Keratinocyte (primary cell): ENCODE measurements around the gene TMEM266. TPM values are rescaled to one million over a fixed set of nuclear protein-coding genes. Genes with fewer than 3 reads are reported as not detected.

ENCODE experiments used
- DNase-seq: peaks from one replicate; pipeline ENCODE4 v3.0.0-alpha.2; 2011; ENCODE audit warnings: low read depth, missing footprints, low spot score
- FAIRE-seq: peaks from 2 replicates; lab custom pipeline; 2011; peaks lifted over from hg19 to GRCh38; lab: Jason Lieb, UNC
- H2AFZ ChIP-seq: 2 replicates; pipeline ENCODE4 v1.6.0; 2012; ENCODE audit warnings: low read length, control low read depth, inconsistent platforms; ENCODE audit not compliant: control insufficient read depth
- H3K27ac ChIP-seq: 2 replicates; pipeline ENCODE4 v1.5.1; 2011; ENCODE audit warnings: low read length; ENCODE audit not compliant: control insufficient read depth, insufficient read depth
- H3K27me3 ChIP-seq: 3 replicates; pipeline ENCODE4 v1.6.0; 2011; ENCODE audit warnings: low read length; ENCODE audit not compliant: control insufficient read depth, insufficient read depth; ENCODE audit errors: extremely low read depth
- H3K36me3 ChIP-seq, 2 experiments: 2 replicates in 1 of 2; 3 replicates in 1 of 2; pipeline ENCODE4 v1.5.1; 2011; ENCODE audit warnings: low read length in 2 of 2, mild to moderate bottlenecking in 1 of 2; ENCODE audit not compliant: control insufficient read depth in 2 of 2, insufficient read depth in 2 of 2; ENCODE audit errors: extremely low read depth in 1 of 2
- H3K4me1 ChIP-seq: 3 replicates; pipeline ENCODE4 v1.5.1; 2011; ENCODE audit warnings: low read length; ENCODE audit not compliant: control insufficient read depth, insufficient read depth; ENCODE audit errors: extremely low read depth
- H3K4me2 ChIP-seq: 3 replicates; pipeline ENCODE4 v1.6.0; 2011; ENCODE audit warnings: low read depth, low read length; ENCODE audit not compliant: control insufficient read depth, insufficient read depth; ENCODE audit errors: extremely low read depth
- H3K4me3 ChIP-seq, 3 experiments: fragments of 200-600 bp in 1 of 3; sonication (generic) in 1 of 3; 2 replicates in 2 of 3; 3 replicates in 1 of 3; pipeline ENCODE4 v1.5.1; 2011 to 2016; ENCODE audit warnings: low read length in 3 of 3, mild to moderate bottlenecking in 3 of 3, control low read depth in 2 of 3, inconsistent platforms in 1 of 3, low read depth in 1 of 3, mixed read lengths in 1 of 3, mixed run types in 1 of 3, moderate library complexity in 1 of 3; ENCODE audit not compliant: control insufficient read depth in 2 of 3, insufficient read depth in 2 of 3; ENCODE audit errors: extremely low read depth in 1 of 3
- H3K79me2 ChIP-seq: 2 replicates; pipeline ENCODE4 v1.6.0; 2012; ENCODE audit warnings: low read length; ENCODE audit not compliant: control insufficient read depth, insufficient read depth
- H3K9ac ChIP-seq: 3 replicates; pipeline ENCODE4 v1.6.0; 2011; ENCODE audit warnings: low read length; ENCODE audit not compliant: control insufficient read depth, insufficient read depth; ENCODE audit errors: extremely low read depth
- H3K9me1 ChIP-seq: 3 replicates; pipeline ENCODE4 v1.6.0; 2011; ENCODE audit warnings: low read length; ENCODE audit not compliant: control insufficient read depth, insufficient read depth; ENCODE audit errors: extremely low read depth
- H3K9me3 ChIP-seq: 2 replicates; pipeline ENCODE4 v1.5.1; 2012; ENCODE audit warnings: low read depth, low read length; ENCODE audit not compliant: control insufficient read depth
- H4K20me1 ChIP-seq: 3 replicates; pipeline ENCODE4 v1.6.0; 2011; ENCODE audit warnings: low read length; ENCODE audit not compliant: control insufficient read depth, insufficient read depth; ENCODE audit errors: extremely low read depth
- CTCF ChIP-seq, 3 experiments: IDR thresholded peaks in 1 of 3; conservative IDR thresholded peaks in 1 of 3; optimal IDR thresholded peaks in 1 of 3; 2 replicates in 2 of 3; 3 replicates in 1 of 3; pipeline versions ENCODE3 to v1.5.1; 2011; ENCODE audit warnings: low read length in 3 of 3, mild to moderate bottlenecking in 3 of 3, moderate library complexity in 2 of 3, control low read depth in 1 of 3, inconsistent platforms in 1 of 3; ENCODE audit not compliant: insufficient read depth in 2 of 3; ENCODE audit errors: extremely low read depth in 1 of 3
- EZH2 ChIP-seq: IDR thresholded peaks from one replicate; pipeline ENCODE4 v1.6.1; 2012; ENCODE audit warnings: inconsistent platforms, mild to moderate bottlenecking, low read length, moderate library complexity
- dilution Hi-C: fragments of 300-500 bp; cut with MboI; formaldehyde crosslinking; loops from one replicate; pipeline ENCODE4 v1.7.0; 2020; ENCODE audit warnings: low sequenced_read_pairs; ENCODE audit not compliant: extremely low pct_ligation_motif_present
- polyA plus RNA-seq, 5 experiments: library from polyadenylated mRNA; depleted of rRNA in 3 of 5; stranded (reverse) in 3 of 5; stranded (forward) in 1 of 5; unstranded in 1 of 5; fragments of >200 nt; gene quantifications; 1 replicate in 1 of 5; 2 replicates in 3 of 5; 3 replicates in 1 of 5; pipeline versions ENCODE4 v1.2.1 to v1.2.3, GENCODE V29; 2011 to 2012; ENCODE audit warnings: missing spikeins in 2 of 5, low read depth in 1 of 5, low replicate concordance in 1 of 5

The TMEM266 gene
- polyA plus RNA-seq, 1 donor (not counting 4 experiments of a cell fraction or from before 2014, with no cell fraction given), result 0.03 TPM

- H3K79me2 ChIP-seq, result no peaks in the 10 kb centered on the region
- no peaks in the 10 kb centered on the region for H3K9me3 ChIP-seq
- peak overlapping the region; percentile 87 for H3K4me2 ChIP-seq
- H3K9me1 ChIP-seq, result no peaks in the 10 kb centered on the region
- no peaks in the 10 kb centered on the region for H3K36me3 ChIP-seq
- H4K20me1 ChIP-seq, result no peaks in the 10 kb centered on the region
- peak overlapping the region in 2 of 3 experiments; percentile 38 to 61 for H3K4me3 ChIP-seq
- H3K27ac ChIP-seq, result no peak overlapping the region
- TF ChIP-seq EZH2, result no peak
- peak; percentile 87 to 99 (median 94) for TF ChIP-seq CTCF (optimal IDR thresholded peaks at IDR 0.05 in 1 of 3, IDR thresholded peaks at IDR 0.05 in 1 of 3, conservative IDR thresholded peaks at IDR 0.05 in 1 of 3; ENCODE audit: extremely low read depth in 1 of 3, insufficient read depth in 2 of 3, low read length in 3 of 3)
- no peak for DNase-seq
- H3K4me1 ChIP-seq, result peaks cover 10% of the 10 kb centered on the region
- H2AFZ ChIP-seq, result peak overlapping the region; percentile 77
- peak overlapping the region; percentile 28 for H3K9ac ChIP-seq
- no peak for FAIRE-seq
- dilution Hi-C loops, result no loop called here
- peaks cover 5% of the 10 kb centered on the region for H3K27me3 ChIP-seq
Observed at GRCh38 chr15:76190751-76191538, 131.2 kb downstream of the TMEM266 start.

GRCh38 chr15:76191539-76192244 is 131.9 kb downstream of the TMEM266 start:
- Histone ChIP-seq H3K27ac (no peak overlapping the region), H3K9ac (no peak overlapping the region), H3K9me1 (no peaks in the 10 kb centered on the region), H3K4me2 (no peak overlapping the region), H2AFZ (no peak overlapping the region), H3K4me3 (no peak overlapping the region), H4K20me1 (peaks cover 3% of the 10 kb centered on the region), H3K9me3 (no peaks in the 10 kb centered on the region), H3K27me3 (peaks cover 5% of the 10 kb centered on the region), H3K36me3 (no peaks in the 10 kb centered on the region), H3K4me1 (peaks cover 15% of the 10 kb centered on the region), H3K79me2 (no peaks in the 10 kb centered on the region)
- TF ChIP-seq EZH2 (no peak), CTCF (optimal IDR thresholded peaks at IDR 0.05 in 1 of 3, IDR thresholded peaks at IDR 0.05 in 1 of 3, conservative IDR thresholded peaks at IDR 0.05 in 1 of 3; ENCODE audit: extremely low read depth in 1 of 3, insufficient read depth in 2 of 3, low read length in 3 of 3) (no peak)
- FAIRE-seq (no peak), DNase-seq (no peak)
- dilution Hi-C loops, result no loop called here
